Natural killer cell (primary cell): Measurements from ENCODE around the gene IGFL1. TPM values are rescaled to one million over a fixed set of nuclear protein-coding genes. Genes with fewer than 3 reads are reported as not detected.

Source experiments
- ATAC-seq, 3 donors: fragments of 150-1000 bp in 2 of 3; fragments of 200-7000 bp in 1 of 3; cut with Tn5 transposase; 1 replicate in 1 of 3; 2 replicates in 2 of 3; pipeline ENCODE4 v1.10.0; 2021; ENCODE audit warnings: mild to moderate bottlenecking in 2 of 3, moderate library complexity in 2 of 3
- DNase-seq, 2 donors: peaks; one replicate each; pipeline versions ENCODE4 v3.0.0 to v3.0.0-alpha.2; 2013 to 2021; ENCODE audit warnings: mixed read lengths in 1 of 2
- H3K27ac ChIP-seq: one replicate; pipeline ENCODE4 v1.5.1; 2013; ENCODE audit warnings: mild to moderate bottlenecking, low read length
- H3K27me3 ChIP-seq: one replicate; pipeline ENCODE4 v1.6.1; 2013; ENCODE audit warnings: low read length; ENCODE audit not compliant: control insufficient read depth, insufficient read depth
- H3K36me3 ChIP-seq: one replicate; pipeline ENCODE4 v1.6.1; 2013; ENCODE audit warnings: low read length; ENCODE audit not compliant: control insufficient read depth, insufficient read depth
- H3K4me1 ChIP-seq: one replicate; pipeline ENCODE4 v1.6.1; 2013; ENCODE audit warnings: low read length; ENCODE audit not compliant: control insufficient read depth, insufficient read depth
- H3K4me3 ChIP-seq: one replicate; pipeline ENCODE4 v1.5.1; 2013; ENCODE audit warnings: low read length
- H3K9me3 ChIP-seq: one replicate; pipeline ENCODE4 v1.6.1; 2013; ENCODE audit warnings: low read length; ENCODE audit not compliant: control insufficient read depth, insufficient read depth
- H3K27ac Mint-ChIP-seq, 2 donors: one replicate each; pipeline ENCODE4 v1.8.0; 2022; ENCODE audit warnings: mild to moderate bottlenecking in 2 of 2, mixed read lengths in 2 of 2, moderate library complexity in 1 of 2
- H3K27me3 Mint-ChIP-seq, 2 donors: one replicate each; pipeline ENCODE4 v1.8.0; 2022; ENCODE audit warnings: low read depth in 2 of 2, mixed read lengths in 2 of 2
- H3K36me3 Mint-ChIP-seq: one replicate; pipeline ENCODE4 v1.8.0; 2022; ENCODE audit warnings: mixed read lengths
- H3K4me1 Mint-ChIP-seq, 2 donors: one replicate each; pipeline ENCODE4 v1.8.0; 2022; ENCODE audit warnings: mixed read lengths in 2 of 2
- H3K4me3 Mint-ChIP-seq: one replicate; pipeline ENCODE4 v1.8.0; 2022; ENCODE audit warnings: mild to moderate bottlenecking, moderate library complexity, mixed read lengths
- H3K9me3 Mint-ChIP-seq, 2 donors: one replicate each; pipeline ENCODE4 v1.8.0; 2022; ENCODE audit warnings: mixed read lengths in 2 of 2
- CTCF ChIP-seq: fragments of 200-600 bp; IDR thresholded peaks from one replicate; pipeline ENCODE4 v1.8.0; 2022; ENCODE audit warnings: antibody characterized with exemption
- WGBS: methylation state at CpG from one replicate; pipeline ENCODE4 v1.1.7; 2013; ENCODE audit warnings: missing lambda C conversion rate; ENCODE audit not compliant: insufficient coverage; 5-methylcytosine and 5-hydroxymethylcytosine counted together
- intact Hi-C: fragments of 100-400 bp; cut with micrococcal nuclease; formaldehyde crosslinking; loops from one replicate; pipeline ENCODE4 v1.14.2; 2022
- total RNA-seq, 4 donors: library from RNA; stranded (reverse); fragments of 120-200 nt in 1 of 4; gene quantifications; one replicate each; pipeline versions ENCODE4 v1.2.3 to v1.2.4, GENCODE V29; 2013 to 2022

The IGFL1 gene
- total RNA-seq, 3 donors from 2014 or later (not counting 1 experiment from before 2014, with no cell fraction given): not detected

- no peak overlapping the region for H3K4me3 ChIP-seq
- TF ChIP-seq CTCF: no peak
- Mint-ChIP-seq H3K27ac (no peak overlapping the region), H3K9me3 (peaks cover 0 to 2% of the 10 kb centered on the region in 2 donors), H3K36me3 (no peaks in the 10 kb centered on the region), H3K4me1 (peaks cover 0 to 14% of the 10 kb centered on the region in 2 donors), H3K27me3 (peaks cover 44 to 62% of the 10 kb centered on the region in 2 donors), H3K4me3 (no peak overlapping the region)
- H3K4me1 ChIP-seq: no peaks in the 10 kb centered on the region
- intact Hi-C loops: no loop called here
- no peak for ATAC-seq
- no peaks in the 10 kb centered on the region for H3K9me3 ChIP-seq
- H3K36me3 ChIP-seq: no peaks in the 10 kb centered on the region
- 75% methylated on average over 8 of the region's 11 CpGs for WGBS
- no peak for DNase-seq
- peaks cover 4% of the 10 kb centered on the region for H3K27me3 ChIP-seq
- H3K27ac ChIP-seq: no peak overlapping the region
These were observed 16.4 kb upstream of the IGFL1 start for GRCh38 chr19:46213156-46213555.

- DNase-seq: no peak
- 91% methylated on average over 19 of the region's 19 CpGs for WGBS
- H3K4me3 ChIP-seq: no peak overlapping the region
- Mint-ChIP-seq H3K27ac (no peak overlapping the region), H3K4me3 (no peak overlapping the region), H3K36me3 (no peaks in the 10 kb centered on the region), H3K4me1 (peaks cover 0 to 14% of the 10 kb centered on the region in 2 donors), H3K27me3 (peaks cover 42 to 56% of the 10 kb centered on the region in 2 donors), H3K9me3 (peaks cover 0 to 2% of the 10 kb centered on the region in 2 donors)
- H3K36me3 ChIP-seq: no peaks in the 10 kb centered on the region
- no peaks in the 10 kb centered on the region for H3K4me1 ChIP-seq
- H3K27me3 ChIP-seq: peaks cover 2% of the 10 kb centered on the region
- TF ChIP-seq CTCF: no peak
- intact Hi-C loops: no loop called here
- no peaks in the 10 kb centered on the region for H3K9me3 ChIP-seq
- no peak overlapping the region for H3K27ac ChIP-seq
- ATAC-seq: no peak
These were observed 15.7 kb upstream of the IGFL1 start for GRCh38 chr19:46213806-46214205.

- Mint-ChIP-seq H3K9me3 (peaks cover 0 to 2% of the 10 kb centered on the region in 2 donors), H3K4me1 (no peaks in the 10 kb centered on the region), H3K27me3 (peaks cover 28 to 45% of the 10 kb centered on the region in 2 donors), H3K36me3 (no peaks in the 10 kb centered on the region), H3K27ac (no peak overlapping the region), H3K4me3 (no peak overlapping the region)
- 68% methylated on average over 4 of the region's 4 CpGs for WGBS
- DNase-seq (no peak), ATAC-seq (no peak)
- intact Hi-C loops: no loop called here
- H3K27ac ChIP-seq: no peak overlapping the region
- TF ChIP-seq CTCF: no peak
- no peaks in the 10 kb centered on the region for H3K36me3 ChIP-seq
- no peak overlapping the region for H3K4me3 ChIP-seq
- no peaks in the 10 kb centered on the region for H3K9me3 ChIP-seq
- H3K27me3 ChIP-seq: peaks cover 2% of the 10 kb centered on the region
- H3K4me1 ChIP-seq: no peaks in the 10 kb centered on the region
These were observed 12.9 kb upstream of the IGFL1 start for GRCh38 chr19:46216612-46217011.

DNA sequence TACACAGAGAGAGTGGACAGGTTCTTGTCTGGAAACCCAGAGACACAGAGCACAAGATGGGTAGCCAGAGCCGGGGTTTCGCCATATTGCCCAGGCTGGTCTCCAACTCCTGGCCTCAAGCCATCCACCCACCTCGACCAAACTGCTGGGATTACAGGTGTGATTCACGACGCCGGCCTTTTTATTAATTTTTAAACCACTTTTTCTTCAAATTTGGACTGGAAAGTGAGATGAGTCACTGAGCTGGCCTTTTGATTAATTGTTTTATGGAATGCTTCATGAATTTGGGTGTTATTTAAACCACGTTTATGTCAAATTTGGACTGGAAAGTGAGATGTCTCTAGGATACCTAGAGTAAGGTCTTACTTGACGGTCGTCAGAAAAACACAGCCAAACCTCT, 12.1 kb upstream of the IGFL1 start:
- Mint-ChIP-seq H3K4me1 (no peaks in the 10 kb centered on the region), H3K36me3 (no peaks in the 10 kb centered on the region), H3K27ac (no peak overlapping the region), H3K9me3 (peaks cover 0 to 2% of the 10 kb centered on the region in 2 donors), H3K27me3 (peaks cover 28 to 48% of the 10 kb centered on the region in 2 donors), H3K4me3 (no peak overlapping the region)
- Histone ChIP-seq H3K27me3 (peaks cover 2% of the 10 kb centered on the region), H3K4me1 (no peaks in the 10 kb centered on the region), H3K36me3 (no peaks in the 10 kb centered on the region), H3K4me3 (no peak overlapping the region), H3K9me3 (no peaks in the 10 kb centered on the region), H3K27ac (no peak overlapping the region)
- intact Hi-C loops: no loop called here
- TF ChIP-seq CTCF: no peak
- no peak for ATAC-seq
- DNase-seq: no peak
- WGBS: 89% methylated on average over 6 of the region's 9 CpGs
